HG03378 (cell line): Measurements from ENCODE around the gene UNC13A.

Experiments used
- ATAC-seq: cut with Tn5 transposase; IDR thresholded peaks from one replicate; pipeline ENCODE4 v1.9.1; 2021; ENCODE audit warnings: mild to moderate bottlenecking, moderate library complexity; ENCODE audit not compliant: unreplicated experiment

UNC13A gene

DNA sequence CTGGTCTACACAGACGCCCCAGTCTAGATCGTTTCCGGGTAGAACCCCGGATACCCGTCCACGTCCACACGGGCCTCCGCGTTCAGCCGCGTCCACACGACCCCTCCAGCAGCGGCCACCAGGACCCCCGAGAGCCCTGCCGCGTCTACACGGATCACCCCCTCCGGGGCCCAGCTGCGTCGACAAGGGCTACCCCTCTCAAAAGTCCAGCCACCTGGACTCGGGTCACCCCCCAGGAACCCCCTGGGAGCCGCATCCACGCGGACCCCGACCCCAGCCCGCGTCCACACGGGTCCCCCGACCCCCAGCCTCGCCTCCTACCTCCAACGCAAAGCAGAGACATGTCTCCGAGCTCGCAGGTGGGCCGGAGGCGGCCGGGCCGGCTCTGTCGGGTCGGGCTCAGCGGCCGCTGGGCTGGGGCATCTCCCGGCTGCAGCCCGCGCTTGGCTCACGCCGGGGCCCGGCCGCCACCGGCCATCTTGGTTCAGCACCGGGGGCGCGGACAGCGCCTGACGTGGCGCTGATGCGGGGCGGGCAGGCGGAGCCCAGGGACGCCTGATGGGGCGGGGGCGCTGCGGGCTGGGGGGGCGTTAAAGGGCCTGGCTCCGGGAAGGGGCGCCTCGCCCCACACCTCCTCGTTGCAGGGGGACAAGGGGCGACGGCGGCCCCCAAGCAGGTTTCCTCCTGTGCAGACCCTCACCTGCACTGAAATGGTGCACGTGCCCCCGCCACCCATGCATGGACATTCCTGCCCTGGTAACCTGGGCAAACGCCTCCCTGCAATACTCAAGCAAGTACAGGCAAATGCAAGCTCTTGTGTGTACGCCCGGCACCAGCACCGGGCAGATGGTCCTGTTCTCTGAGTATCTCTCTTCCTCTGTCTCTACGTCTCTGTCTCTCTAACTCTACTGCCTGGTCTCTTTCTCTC lies at the start of gene UNC13A:
Gene UNC13A (minus strand): TSS at position 498 of the 928 bp plus-strand sequence. CDS start 155 bp downstream, at position 343.
- ATAC-seq = no peak

DNA sequence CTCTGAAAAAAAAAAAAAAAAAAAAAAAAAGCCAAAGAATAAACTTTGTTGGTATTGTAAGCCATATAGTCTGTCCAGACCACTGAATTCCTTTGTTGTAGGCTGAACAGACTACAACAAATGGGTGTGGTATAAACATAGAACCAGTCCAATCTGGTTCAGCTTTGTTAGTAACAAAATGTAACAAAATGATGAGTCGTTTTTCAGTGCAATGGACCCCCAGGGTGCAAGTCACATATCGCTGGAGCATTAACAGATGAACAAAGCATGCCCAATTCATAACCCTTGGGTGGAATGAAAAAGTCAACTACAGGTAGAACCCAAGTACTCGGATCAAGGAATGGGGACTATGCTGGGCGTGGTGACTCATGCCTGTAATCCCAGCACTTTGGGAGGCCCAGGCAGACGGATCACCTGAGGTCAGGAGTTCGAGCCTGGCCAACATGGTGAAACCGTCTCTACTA lies 49.6 kb upstream of the UNC13A start:
- no peak for ATAC-seq

DNA sequence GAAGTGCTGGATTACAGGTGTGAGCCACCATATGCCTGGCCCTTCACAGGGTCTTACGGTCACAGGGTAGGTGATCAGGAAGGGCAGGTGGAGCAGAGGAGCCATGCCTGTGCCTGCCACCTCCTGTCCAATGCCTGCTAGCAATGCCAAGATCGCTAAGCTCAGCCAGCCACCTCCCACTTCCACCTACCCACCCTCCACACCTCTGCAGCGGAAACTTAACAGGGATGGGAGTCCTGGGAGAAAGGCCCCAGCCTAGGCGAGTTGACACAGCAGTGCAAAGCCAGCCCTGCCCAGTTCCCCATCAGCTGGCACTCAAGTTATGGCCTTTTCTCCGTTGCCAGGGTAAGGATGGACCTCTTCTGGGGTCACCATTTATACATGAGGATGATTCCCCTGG lies 47.3 kb upstream of the UNC13A start:
- no peak for ATAC-seq

DNA sequence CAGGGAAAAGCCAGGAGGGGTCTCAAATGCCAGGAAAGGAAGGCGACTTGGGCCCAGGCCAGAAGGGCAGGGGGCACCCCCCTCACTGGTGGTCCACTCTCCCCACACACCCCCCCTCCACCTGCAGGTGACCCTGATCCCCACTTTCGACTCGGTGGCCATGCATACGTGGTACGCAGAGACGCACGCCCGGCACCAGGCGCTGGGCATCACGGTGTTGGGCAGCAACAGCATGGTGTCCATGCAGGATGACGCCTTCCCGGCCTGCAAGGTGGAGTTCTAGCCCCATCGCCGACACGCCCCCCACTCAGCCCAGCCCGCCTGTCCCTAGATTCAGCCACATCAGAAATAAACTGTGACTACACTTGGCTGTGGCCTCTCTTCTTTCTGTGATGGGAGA lies 46.0 kb upstream of the UNC13A start:
- no peak for ATAC-seq

DNA sequence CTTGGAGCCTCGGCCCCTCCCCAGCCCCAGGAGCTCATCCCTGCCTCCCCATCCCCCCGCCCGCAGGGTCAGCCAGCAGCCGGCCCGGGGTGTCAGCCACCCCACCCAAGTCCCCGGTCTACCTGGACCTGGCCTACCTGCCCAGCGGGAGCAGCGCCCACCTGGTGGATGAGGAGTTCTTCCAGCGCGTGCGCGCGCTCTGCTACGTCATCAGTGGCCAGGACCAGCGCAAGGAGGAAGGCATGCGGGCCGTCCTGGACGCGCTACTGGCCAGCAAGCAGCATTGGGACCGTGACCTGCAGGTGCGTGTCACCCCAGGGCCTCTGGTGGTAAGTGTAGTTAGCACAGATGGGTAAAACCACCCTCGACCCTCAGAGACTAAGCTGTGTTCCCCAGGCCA lies 45.0 kb upstream of the UNC13A start:
- no peak for ATAC-seq

DNA sequence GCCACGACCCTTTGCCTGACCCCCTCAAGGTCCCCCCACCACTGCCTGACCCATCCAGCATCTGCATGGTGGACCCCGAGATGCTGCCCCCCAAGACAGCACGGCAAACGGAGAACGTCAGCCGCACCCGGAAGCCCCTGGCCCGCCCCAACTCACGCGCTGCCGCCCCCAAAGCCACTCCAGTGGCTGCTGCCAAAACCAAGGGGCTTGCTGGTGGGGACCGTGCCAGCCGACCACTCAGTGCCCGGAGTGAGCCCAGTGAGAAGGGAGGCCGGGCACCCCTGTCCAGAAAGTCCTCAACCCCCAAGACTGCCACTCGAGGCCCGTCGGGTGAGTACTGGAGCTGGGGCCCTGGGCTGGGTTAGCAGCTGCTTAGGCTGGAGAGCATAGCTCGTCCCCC lies 39.7 kb upstream of the UNC13A start:
- no peak for ATAC-seq

DNA sequence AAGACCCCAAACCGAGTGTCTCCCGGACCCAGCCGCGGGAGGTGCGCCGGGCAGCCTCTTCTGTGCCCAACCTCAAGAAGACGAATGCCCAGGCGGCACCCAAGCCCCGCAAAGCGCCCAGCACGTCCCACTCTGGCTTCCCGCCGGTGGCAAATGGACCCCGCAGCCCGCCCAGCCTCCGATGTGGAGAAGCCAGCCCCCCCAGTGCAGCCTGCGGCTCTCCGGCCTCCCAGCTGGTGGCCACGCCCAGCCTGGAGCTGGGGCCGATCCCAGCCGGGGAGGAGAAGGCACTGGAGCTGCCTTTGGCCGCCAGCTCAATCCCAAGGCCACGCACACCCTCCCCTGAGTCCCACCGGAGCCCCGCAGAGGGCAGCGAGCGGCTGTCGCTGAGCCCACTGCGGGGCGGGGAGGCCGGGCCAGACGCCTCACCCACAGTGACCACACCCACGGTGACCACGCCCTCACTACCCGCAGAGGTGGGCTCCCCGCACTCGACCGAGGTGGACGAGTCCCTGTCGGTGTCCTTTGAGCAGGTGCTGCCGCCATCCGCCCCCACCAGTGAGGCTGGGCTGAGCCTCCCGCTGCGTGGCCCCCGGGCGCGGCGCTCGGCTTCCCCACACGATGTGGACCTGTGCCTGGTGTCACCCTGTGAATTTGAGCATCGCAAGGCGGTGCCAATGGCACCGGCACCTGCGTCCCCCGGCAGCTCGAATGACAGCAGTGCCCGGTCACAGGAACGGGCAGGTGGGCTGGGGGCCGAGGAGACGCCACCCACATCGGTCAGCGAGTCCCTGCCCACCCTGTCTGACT lies 39.0 kb upstream of the UNC13A start:
- no peak for ATAC-seq

DNA sequence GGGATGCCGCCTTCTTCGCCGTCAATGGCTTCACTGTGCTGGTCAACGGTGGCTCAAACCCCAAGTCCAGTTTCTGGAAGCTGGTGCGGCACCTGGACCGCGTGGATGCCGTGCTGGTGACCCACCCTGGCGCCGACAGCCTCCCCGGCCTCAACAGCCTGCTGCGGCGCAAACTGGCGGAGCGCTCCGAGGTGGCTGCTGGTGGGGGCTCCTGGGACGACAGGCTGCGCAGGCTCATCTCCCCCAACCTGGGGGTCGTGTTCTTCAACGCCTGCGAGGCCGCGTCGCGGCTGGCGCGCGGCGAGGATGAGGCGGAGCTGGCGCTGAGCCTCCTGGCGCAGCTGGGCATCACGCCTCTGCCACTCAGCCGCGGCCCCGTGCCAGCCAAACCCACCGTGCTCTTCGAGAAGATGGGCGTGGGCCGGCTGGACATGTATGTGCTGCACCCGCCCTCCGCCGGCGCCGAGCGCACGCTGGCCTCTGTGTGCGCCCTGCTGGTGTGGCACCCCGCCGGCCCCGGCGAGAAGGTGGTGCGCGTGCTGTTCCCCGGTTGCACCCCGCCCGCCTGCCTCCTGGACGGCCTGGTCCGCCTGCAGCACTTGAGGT lies 38.1 kb upstream of the UNC13A start:
- ATAC-seq = no peak

DNA sequence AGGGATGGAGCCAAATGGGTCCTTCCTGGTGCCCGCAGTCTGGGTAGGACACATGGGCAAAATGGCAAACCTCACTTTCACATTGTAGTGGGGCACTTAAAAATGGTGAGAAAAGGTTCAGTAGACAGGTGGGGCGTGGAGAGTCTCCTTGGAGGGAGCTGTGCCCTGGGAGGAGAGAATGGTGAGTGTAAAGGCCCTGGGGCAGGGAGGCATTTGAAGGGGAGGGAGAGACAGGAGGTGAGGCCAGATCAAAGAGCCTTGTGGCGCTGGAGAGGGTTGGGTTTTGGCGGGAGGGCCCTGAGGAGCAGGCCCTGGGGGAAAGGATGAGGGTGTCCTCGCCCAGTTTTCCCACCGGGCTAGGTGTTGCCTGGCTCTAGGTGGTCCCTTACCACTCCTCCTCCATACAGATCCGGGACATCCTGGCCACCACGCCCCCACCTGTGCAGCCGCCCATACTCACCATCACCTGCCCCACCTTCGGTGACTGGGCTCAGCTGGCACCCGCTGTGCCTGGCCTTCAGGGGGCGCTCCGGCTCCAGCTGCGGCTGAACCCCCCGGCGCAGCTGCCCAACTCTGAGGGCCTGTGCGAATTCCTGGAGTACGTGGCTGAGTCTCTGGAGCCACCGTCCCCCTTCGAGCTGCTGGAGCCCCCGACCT lies 37.4 kb upstream of the UNC13A start:
- ATAC-seq = no peak

DNA sequence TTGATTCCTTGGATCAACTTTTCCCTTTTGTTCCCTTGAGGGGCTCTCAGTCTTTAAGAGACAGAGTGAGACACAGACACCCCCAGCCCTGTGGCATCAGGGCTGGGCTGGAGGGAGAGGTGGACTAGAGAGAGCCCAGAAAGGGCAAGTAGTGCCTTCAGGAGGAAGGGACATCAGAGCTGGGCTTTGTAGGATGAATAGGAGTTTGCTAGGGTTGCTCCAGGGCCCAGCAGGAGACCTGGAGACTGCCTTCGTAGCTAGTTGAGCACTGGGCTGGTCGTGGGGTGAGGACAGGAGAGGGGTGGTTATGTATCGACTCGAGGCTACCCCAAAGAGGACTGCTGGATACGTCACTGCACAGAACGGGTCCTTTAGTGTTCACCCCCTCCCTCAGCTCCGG lies 36.5 kb upstream of the UNC13A start:
- no peak for ATAC-seq

DNA sequence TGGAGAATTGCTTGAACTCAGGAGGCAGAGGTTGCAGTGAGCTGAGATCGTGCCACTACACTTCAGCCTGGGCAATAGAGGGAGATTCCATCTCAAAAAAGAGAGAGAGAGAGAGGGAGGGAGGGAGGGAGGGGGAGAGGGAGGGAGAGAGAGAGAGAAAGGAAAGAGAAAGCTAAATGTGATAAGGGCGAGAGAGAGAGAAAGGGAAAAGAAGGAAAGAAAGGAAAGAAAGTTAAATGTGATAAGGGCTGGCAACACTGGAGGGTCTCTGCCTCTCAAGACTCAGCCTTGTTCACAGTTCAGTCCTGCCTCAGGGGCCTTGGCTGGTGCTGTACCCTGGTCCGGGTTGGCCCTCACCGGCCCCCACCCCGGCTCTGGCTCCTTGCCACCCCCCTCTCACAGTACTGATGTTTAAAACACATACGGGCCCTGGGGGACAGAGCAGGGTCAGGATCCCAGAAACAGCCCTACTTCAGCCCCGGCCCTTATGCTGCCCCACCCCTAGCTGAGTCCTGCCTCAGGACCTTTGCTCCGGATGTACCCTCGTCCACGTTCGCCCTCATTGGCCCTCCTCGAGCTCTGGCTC lies 34.6 kb upstream of the UNC13A start:
- no peak for ATAC-seq

DNA sequence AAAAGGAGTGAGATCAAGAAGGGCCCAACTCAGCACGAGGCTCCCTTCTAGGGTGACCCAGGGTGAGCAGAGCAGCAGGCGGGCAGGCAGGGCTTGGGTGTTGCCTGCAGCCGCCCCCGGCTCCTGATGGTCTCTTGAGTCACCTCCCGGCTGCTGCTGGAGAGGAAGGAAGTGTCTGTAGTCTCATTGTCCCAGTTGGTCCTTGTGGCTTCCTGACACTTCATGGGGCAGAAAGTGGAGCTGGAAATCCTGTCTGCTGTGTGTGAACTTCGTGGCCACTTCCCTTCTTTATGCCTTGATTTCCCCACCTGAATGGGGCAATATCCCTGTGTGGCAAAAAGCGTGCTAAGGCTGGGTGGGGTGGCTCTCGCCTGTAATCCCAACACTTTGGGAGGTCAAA lies 33.7 kb upstream of the UNC13A start:
- ATAC-seq = no peak

DNA sequence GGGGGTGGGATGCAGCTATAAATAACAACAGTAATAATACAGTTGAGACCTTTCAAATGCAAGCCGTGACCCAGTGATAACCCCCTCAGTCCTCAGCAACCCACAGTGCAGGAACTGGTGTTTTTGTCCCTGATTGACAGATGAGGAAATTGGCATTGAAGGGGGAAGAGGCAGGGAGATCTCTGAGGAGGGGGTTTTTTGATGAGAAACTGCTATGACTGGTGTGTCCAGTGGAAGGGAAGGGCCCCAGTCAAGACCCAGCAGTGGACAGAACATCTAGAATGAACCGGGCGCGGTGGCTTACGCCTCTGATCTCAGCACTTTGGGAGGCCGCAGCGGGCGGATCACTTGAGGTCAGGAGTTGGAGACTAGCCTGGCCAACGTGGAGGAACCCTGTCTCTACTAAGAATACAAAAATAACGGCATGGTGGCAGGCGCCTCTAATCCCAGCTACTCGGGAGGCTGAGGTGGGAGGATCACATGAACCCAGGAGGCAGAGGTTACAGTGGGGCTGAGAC lies 33.0 kb upstream of the UNC13A start:
- ATAC-seq = no peak

DNA sequence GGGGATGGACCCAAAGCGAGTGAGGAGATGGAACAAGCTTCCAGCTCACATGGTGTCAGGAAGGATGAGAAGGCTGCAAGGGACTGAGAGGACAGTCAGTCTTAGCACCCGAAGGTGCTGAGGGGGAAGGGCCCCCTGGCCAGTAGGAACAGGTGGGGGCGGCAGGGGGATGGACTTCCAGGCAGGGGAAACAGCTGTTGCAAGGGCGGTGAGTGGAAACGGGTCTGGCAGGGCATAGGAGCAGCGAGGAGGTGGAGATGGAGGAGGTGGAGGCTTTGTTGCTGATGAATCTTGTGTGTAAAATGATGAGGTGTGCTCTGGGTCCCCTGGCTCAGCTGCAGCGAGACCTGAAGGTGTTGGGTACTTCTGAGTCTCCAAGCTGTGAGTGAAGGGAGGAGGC lies 32.3 kb upstream of the UNC13A start:
- no peak for ATAC-seq

DNA sequence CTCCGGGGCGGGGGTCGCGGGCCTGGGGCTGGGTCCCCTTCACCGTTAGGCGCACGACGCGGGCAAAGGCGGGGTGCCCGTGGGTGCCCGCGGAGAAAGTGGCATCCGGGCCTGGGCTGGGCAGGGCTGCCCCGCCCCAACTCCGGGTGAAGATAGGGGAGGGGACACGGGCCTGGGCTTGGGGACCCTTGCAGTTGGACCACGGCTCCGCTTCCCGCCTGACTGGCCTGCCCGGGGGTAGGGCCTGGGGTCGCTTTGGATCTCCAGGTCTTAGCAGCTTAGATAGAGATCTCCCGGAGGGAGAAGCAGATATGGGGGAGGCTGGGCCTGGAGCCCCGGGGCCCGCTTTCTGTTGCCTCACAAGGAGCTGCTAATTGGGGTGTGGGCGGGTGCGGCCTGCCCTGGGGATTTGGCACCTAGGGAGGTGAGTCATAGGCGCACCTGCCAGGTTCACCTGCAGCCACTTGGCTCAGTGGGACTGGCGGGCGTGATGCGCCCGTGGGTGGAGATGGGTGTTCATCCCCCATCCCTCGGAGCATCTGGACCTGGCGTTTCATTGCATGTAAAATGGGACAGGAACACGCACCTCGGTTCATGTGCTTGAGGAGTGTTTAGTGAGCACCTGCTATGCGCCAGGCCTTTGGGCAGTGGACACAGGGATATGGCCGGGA lies 31.7 kb upstream of the UNC13A start:
- ATAC-seq = no peak

DNA sequence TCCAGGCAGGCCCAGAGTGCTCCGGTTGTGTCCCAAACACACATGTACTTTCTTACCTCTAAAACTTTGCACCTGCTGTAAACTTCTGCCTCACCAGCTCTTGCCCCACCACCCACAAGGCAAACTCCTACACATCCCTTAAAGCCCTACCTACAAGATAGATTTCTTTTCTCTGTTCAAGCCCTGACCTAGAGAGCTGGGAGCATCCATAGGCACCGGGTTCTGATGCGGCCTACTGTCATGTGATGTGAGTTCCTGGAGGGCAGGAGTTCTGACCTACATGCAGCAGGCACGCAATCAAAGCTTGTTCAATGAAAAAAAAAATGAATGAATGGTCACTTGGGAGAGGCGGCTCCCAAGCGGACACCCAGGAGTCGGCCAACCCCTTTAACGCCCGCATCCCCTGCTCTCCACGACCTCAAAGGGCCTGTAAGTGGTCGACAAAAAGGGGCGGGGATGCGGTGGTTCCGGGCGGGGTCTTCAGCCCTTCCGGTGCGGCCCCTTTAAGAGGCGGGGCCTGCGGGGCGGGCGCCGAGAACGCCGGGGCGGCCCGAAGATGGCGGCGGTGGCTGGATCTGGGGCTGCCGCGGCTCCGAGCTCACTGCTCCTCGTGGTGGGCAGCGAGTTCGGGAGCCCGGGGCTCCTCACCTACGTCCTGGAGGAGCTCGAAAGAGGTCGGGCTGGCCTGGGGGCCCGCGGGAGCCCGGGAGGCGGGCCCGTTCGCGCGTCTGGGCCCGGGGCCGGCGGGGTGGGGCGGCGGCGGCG lies 31.0 kb upstream of the UNC13A start, which contains the start of gene MAP1S:
Gene MAP1S (plus strand): TSS at position 534 of the 765 bp plus-strand sequence. CDS start 23 bp downstream, at position 557.
- ATAC-seq = no peak

DNA sequence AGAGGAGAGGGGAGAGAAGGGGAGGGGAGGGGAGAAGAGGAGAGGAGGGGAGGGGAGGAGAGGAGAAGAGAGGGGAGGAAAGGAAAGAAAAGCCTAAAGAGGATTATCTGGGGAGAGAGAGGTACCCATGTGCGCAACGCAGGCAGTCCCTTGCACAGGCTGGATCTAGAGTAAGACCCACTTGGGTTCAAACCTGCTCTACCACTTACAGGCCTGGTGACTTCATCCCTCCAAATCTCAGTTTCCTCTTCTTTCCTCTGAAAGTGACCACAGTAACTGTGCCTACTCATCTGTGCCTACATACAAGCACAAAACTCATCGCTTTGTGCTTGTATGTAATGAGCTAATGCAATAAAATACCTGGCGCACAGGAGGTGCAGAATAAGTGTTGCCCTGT lies 30.4 kb upstream of the UNC13A start:
- no peak for ATAC-seq

DNA sequence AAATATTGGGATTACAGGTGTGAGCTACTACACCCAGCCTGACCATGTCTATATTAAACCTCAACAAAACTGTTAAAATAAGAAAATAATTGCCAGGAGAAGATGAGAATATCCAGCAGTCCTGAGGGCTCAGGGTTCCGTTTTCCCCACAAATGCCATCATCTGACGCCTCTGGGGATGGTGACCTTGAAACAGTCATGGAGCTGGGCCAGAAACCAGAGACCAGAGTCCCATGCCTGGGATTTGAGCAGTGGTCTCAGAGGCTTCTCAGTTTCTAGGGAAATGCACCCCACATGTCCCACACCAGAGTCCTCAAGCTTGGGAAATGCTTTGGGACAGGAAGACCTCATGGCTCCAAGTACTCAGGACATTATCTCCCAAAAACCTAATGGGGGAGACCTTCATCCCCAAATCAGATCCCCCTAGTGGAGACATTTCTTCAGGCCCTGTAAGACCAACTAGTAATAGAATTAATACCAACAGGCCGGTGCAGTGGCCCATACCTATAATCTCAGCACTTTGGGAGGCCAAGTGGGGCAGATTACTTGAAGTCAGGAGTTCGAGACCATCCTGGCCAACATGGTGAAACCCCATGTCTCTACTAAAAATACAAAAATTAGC lies 28.3 kb upstream of the UNC13A start:
- ATAC-seq = no peak
